ENCODE data around the gene ROS1.
A peak's percentile ranks its signal among the peaks of the same experiment; 100 is the strongest.

Gene ROS1

DNA sequence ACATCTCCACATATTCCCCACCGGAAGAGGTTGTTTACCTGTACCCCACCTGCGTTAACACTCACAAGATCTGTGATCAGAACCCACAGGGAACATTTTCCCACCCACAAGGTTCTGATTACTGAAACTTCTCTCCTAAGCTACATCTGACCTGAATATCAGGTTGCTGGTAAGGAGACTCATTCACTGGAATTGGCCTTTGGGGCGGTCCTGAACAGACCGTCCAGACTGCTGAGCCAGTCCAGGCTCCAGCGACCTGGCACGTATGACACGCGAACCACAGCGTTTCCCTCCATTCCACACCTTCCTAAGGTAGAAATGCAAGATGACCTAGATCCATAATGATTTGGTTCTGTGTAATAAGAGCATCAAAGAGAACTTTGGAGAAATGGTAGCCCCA is 150.5 kb downstream of the ROS1 start:
- TF ChIP-seq, protein P1, sequence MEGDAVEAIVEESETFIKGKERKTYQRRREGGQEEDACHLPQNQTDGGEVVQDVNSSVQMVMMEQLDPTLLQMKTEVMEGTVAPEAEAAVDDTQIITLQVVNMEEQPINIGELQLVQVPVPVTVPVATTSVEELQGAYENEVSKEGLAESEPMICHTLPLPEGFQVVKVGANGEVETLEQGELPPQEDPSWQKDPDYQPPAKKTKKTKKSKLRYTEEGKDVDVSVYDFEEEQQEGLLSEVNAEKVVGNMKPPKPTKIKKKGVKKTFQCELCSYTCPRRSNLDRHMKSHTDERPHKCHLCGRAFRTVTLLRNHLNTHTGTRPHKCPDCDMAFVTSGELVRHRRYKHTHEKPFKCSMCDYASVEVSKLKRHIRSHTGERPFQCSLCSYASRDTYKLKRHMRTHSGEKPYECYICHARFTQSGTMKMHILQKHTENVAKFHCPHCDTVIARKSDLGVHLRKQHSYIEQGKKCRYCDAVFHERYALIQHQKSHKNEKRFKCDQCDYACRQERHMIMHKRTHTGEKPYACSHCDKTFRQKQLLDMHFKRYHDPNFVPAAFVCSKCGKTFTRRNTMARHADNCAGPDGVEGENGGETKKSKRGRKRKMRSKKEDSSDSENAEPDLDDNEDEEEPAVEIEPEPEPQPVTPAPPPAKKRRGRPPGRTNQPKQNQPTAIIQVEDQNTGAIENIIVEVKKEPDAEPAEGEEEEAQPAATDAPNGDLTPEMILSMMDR (IDR thresholded peaks at IDR 0.05), result no peak
- no peaks in the 10 kb centered on the region for H3K36me3 ChIP-seq
- peaks cover 0 to 10% (median 7%) of the 10 kb centered on the region in 4 donors for H3K4me1 ChIP-seq
- H3K9me3 ChIP-seq, result no peaks in the 10 kb centered on the region
- intact Hi-C loops (cut with DNase I; ENCODE audit: low total_unique reads), result no loop called here
- no peak overlapping the region for H3K27ac ChIP-seq
- DNase-seq, result no peak
- H3K27me3 ChIP-seq, result peaks cover 0 to 38% of the 10 kb centered on the region in 2 donors
- no peak overlapping the region for H3K4me3 ChIP-seq

DNA sequence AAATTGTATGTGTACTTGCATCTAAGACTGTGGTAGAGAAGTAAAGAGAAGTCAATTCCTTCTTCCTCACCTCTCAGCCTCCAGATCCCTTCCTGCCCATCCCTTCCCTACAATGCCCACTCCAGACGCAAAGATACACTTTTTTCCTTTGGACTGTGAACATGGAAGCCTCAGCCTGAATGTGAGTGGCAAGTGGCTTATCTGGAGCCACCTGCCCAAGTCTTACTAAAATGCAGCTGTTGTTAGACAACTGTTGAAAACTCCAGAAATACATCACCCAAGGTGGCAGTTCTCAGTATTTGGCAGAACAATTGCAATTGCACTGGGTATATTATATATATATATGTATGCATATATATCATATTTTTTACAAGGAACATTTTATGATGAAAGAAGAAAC is 152.9 kb downstream of the ROS1 start:
- Histone ChIP-seq H3K36me3 (no peaks in the 10 kb centered on the region), H3K27me3 (peaks cover 0 to 62% of the 10 kb centered on the region in 2 donors), H3K9me3 (no peaks in the 10 kb centered on the region), H3K4me1 (peaks cover 0 to 16% (median 12%) of the 10 kb centered on the region in 4 donors), H3K27ac (no peak overlapping the region), H3K4me3 (no peak overlapping the region)
- intact Hi-C loops (cut with DNase I; ENCODE audit: low total_unique reads), result no loop called here
- TF ChIP-seq, protein P1 (IDR thresholded peaks at IDR 0.05), result no peak
- DNase-seq, result no peak

DNA sequence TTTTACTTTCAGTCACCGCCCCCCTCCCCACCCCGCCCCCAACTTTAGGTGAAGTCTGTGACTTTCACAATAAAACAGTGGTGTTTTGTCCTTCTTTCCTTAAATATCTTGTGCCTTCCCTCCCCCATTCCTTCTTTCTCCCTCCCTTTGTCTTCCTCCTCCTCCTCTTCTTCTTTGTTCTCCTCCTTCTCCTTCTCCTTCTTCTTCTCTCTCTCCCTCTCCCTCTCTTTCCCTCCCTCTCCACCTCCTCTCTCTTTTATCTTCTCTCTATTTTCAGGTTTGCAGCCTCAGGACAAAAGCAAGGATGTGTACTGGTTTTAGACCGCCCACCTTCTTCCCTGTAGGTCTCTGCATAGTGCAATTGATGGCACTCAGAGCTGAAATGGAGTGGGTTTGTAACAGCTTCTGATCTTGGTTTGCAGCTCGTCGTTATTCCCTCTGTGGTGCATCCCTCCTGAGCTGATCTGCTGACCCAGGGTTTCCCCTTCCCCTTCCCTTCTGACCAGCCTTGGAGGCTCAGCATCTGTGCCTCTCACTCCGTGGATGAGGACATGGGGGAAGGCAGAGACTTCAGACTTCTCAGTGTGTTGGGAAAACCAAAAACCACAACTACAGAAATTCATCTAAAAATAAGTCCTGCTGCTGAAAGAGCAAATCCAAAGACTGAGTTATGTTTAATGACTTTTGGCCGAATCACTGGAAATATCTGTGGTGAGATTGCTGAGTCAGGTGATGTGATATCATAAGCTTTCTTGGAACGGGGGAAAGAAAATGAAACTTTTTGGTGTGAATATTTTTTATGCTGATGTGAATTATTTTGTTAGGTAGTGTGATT is 153.5 kb downstream of the ROS1 start:
- Histone ChIP-seq H3K27me3 (peaks cover 0 to 68% of the 10 kb centered on the region in 2 donors), H3K9me3 (no peaks in the 10 kb centered on the region), H3K4me3 (no peak overlapping the region), H3K36me3 (no peaks in the 10 kb centered on the region), H3K4me1 (peaks cover 0 to 16% (median 12%) of the 10 kb centered on the region in 4 donors), H3K27ac (no peak overlapping the region)
- intact Hi-C loops (cut with DNase I; ENCODE audit: low total_unique reads), result no loop called here
- no peak for DNase-seq
- TF ChIP-seq, protein P1 (IDR thresholded peaks at IDR 0.05), result no peak

DNA sequence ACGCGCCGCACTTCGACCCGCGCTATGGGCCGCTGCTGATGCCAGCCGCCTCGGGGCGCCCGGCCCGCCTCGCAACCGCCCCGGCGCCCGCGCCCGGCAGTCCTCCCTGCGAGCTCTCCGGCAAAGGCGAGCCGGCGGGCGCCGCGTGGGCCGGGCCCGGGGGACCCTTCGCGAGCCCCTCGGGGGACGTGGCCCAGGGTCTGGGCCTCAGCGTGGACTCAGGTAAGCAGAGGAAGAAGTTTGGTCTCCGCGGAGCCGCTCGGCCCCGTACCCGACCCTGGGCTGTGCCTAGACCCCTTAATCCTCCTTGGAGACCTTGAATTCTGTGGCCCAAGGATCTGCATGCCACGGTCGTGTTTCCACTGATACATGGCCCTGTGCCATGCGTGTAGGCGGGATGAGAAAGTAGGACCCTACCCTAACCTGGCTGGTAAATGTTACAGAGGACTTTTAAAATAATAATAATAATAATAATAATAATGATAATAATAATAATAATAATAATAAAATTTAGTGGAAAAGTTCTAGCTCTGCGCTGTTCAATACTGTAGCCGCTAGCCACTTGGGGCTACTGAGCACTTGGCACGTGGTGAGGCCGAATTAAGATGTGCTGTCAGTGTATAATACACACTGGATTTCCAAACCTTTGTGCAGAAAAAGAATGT is 154.8 kb downstream of the ROS1 start:
- Histone ChIP-seq H3K4me3 (peak overlapping the region; percentile 19 to 36), H3K4me1 (peaks cover 0 to 22% (median 18%) of the 10 kb centered on the region in 4 donors), H3K36me3 (no peaks in the 10 kb centered on the region), H3K9me3 (no peaks in the 10 kb centered on the region), H3K27me3 (peaks cover 0 to 78% of the 10 kb centered on the region in 2 donors), H3K27ac (no peak overlapping the region)
- intact Hi-C loops (cut with DNase I; ENCODE audit: low total_unique reads), result no loop called here
- no peak for DNase-seq
- TF ChIP-seq, protein P1 (IDR thresholded peaks at IDR 0.05), result no peak

DNA sequence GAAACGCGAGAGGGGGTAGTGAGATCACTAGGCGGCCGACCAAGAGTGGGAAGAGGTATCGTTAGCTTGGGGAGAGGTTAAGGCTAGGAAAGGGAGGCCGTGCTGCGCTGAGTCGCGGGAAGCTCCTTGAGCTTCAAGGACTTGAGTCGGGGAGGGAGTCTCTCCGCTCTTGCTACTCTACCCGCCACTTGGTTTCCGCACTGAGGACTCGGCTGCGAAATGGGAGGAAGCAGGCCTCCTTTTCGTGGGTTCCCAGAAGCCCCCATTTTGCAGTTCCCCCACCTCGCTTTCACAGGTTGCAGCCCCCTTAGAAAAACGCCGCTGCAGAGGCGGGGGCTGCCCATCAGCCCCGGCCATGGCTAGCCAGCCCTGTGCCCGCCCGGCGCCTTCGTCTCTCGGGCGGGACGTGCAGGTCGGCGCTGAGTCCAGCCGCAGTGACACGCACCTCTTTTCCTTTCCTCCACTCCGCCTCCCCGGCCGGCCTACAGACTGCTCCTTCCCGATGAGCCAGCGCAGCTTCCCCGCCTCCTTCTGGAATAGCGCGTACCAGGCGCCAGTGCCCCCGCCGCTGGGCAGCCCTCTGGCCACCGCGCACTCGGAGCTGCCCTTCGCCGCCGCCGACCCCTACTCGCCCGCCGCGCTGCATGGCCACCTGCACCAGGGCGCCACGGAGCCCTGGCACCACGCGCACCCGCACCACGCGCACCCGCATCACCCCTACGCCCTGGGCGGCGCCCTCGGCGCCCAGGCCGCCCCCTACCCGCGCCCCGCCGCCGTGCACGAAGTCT is 155.5 kb downstream of the ROS1 start:
- Histone ChIP-seq H3K4me3 (peak overlapping the region; percentile 19 to 36), H3K4me1 (peaks cover 0 to 30% (median 25%) of the 10 kb centered on the region in 4 donors), H3K27me3 (peaks cover 0 to 83% of the 10 kb centered on the region in 2 donors), H3K27ac (no peak overlapping the region), H3K9me3 (no peaks in the 10 kb centered on the region), H3K36me3 (no peaks in the 10 kb centered on the region)
- no peak for DNase-seq
- TF ChIP-seq, protein P1 (IDR thresholded peaks at IDR 0.05), result no peak
- intact Hi-C loops (cut with DNase I; ENCODE audit: low total_unique reads), result no loop called here

Measured in tibial artery (tissue), 4 donors.